IMR-90 (cell line): Measurements from ENCODE around the gene SEZ6L. TPM values are rescaled to one million over a fixed set of nuclear protein-coding genes. Genes with fewer than 3 reads are reported as not detected.

Experiments used
- ATAC-seq: fragments of 200-7000 bp; cut with Tn5 transposase; 2 replicates; pipeline ENCODE4 v1.9.1; 2020; ENCODE audit warnings: low read depth, mild to moderate bottlenecking, moderate library complexity
- BruUV-seq: library from RNA; stranded (reverse); fragments of 400-500 nt; replicated peaks from 2 replicates; lab custom pipeline; 2021; lab: Mats Ljungman, UMichigan
- CTCF ChIA-PET: fragments of 300-600 bp; formaldehyde crosslinking; extraction: SDS; loops from one replicate; lab custom pipeline; 2021; ENCODE audit warnings: antibody characterized with exemption; lab: Yijun Ruan, JAX
- POLR2A ChIA-PET: fragments of 300-600 bp; sonication (Branson Sonifier 250); formaldehyde crosslinking; loops from one replicate; lab custom pipeline; 2022; ENCODE audit warnings: antibody characterized with exemption; ENCODE audit not compliant: unreplicated experiment; lab: Charles Lee
- DNase-seq: peaks from one replicate; pipeline ENCODE4 v3.0.0; 2013
- H2AFZ ChIP-seq: replicated peaks from 2 replicates; pipeline ENCODE3; 2013; ENCODE audit warnings: low read length, mild to moderate bottlenecking; ENCODE audit not compliant: poor library complexity
- H2AK5ac ChIP-seq: 2 replicates; pipeline ENCODE4 v1.6.1; 2013; ENCODE audit warnings: low read depth, low read length, inconsistent platforms
- H2AK9ac ChIP-seq: replicated peaks from 2 replicates; pipeline ENCODE3; 2013; ENCODE audit warnings: mild to moderate bottlenecking, low read depth, low read length, moderate library complexity; ENCODE audit not compliant: poor library complexity
- H2BK120ac ChIP-seq: 2 replicates; pipeline ENCODE4 v1.6.1; 2013; ENCODE audit warnings: low read depth, low read length, inconsistent platforms
- H2BK15ac ChIP-seq: 3 replicates; pipeline ENCODE4 v1.6.1; 2013; ENCODE audit warnings: low read depth, low read length, inconsistent platforms
- H2BK20ac ChIP-seq: 2 replicates; pipeline ENCODE4 v1.6.1; 2013; ENCODE audit warnings: low read depth, mild to moderate bottlenecking, inconsistent platforms, low read length, moderate library complexity
- H2BK5ac ChIP-seq: 2 replicates; pipeline ENCODE4 v1.6.1; 2013; ENCODE audit warnings: mild to moderate bottlenecking, low read depth, low read length, inconsistent platforms; ENCODE audit not compliant: poor library complexity, severe bottlenecking
- H3K14ac ChIP-seq: replicated peaks from 2 replicates; pipeline ENCODE4 v1.6.1; 2013; ENCODE audit warnings: low read depth, low read length, inconsistent platforms
- H3K18ac ChIP-seq: 2 replicates; pipeline ENCODE4 v1.6.1; 2013; ENCODE audit warnings: low read depth, low read length, control low read depth
- H3K23ac ChIP-seq: 2 replicates; pipeline ENCODE4 v1.6.1; 2013; ENCODE audit warnings: low read depth, low read length, inconsistent platforms
- H3K27ac ChIP-seq: 2 replicates; pipeline ENCODE4 v1.5.1; 2013; ENCODE audit warnings: mild to moderate bottlenecking, control low read depth, low read length; ENCODE audit not compliant: insufficient read depth
- H3K27me3 ChIP-seq: 2 replicates; pipeline ENCODE4 v1.6.1; 2013; ENCODE audit warnings: low read length; ENCODE audit not compliant: control insufficient read depth, insufficient read depth
- H3K36me3 ChIP-seq: 2 replicates; pipeline ENCODE4 v1.6.1; 2013; ENCODE audit warnings: low read length, mixed read lengths; ENCODE audit not compliant: control insufficient read depth, insufficient read depth
- H3K4ac ChIP-seq: 2 replicates; pipeline ENCODE4 v1.6.1; 2013; ENCODE audit warnings: low read depth, low read length, inconsistent platforms
- H3K4me1 ChIP-seq: 2 replicates; pipeline ENCODE4 v1.6.1; 2013; ENCODE audit warnings: low read length, mixed read lengths; ENCODE audit not compliant: control insufficient read depth, insufficient read depth
- H3K4me2 ChIP-seq: 2 replicates; pipeline ENCODE4 v1.6.1; 2013; ENCODE audit warnings: low read depth, mild to moderate bottlenecking, control low read depth, low read length, moderate library complexity
- H3K4me3 ChIP-seq: 2 replicates; pipeline ENCODE4 v1.5.1; 2013; ENCODE audit warnings: low read depth, mild to moderate bottlenecking, control low read depth, low read length, moderate library complexity; ENCODE audit not compliant: insufficient read depth
- H3K56ac ChIP-seq: 2 replicates; pipeline ENCODE4 v1.6.1; 2013; ENCODE audit warnings: low read length, inconsistent platforms; ENCODE audit not compliant: insufficient read depth; ENCODE audit errors: extremely low read depth
- H3K79me1 ChIP-seq, 2 experiments: 2 replicates each; pipeline ENCODE4 v1.6.1; 2013; ENCODE audit warnings: low read length in 2 of 2, inconsistent platforms in 1 of 2, low read depth in 1 of 2
- H3K9ac ChIP-seq: 2 replicates; pipeline ENCODE4 v1.6.1; 2013; ENCODE audit warnings: low read depth, low read length, control low read depth
- H3K9me1 ChIP-seq: 2 replicates; pipeline ENCODE4 v1.6.1; 2013; ENCODE audit warnings: low read length, inconsistent platforms; ENCODE audit not compliant: insufficient read depth
- H3K9me3 ChIP-seq: 2 replicates; pipeline ENCODE4 v1.6.1; 2013; ENCODE audit warnings: low read length; ENCODE audit not compliant: control insufficient read depth, insufficient read depth
- H4K20me1 ChIP-seq: 2 replicates; pipeline ENCODE4 v1.6.1; 2013; ENCODE audit warnings: low read length, inconsistent platforms; ENCODE audit not compliant: insufficient read depth
- H4K5ac ChIP-seq: 2 replicates; pipeline ENCODE4 v1.6.1; 2013; ENCODE audit warnings: mild to moderate bottlenecking, low read depth, low read length, control low read depth
- H4K8ac ChIP-seq, 2 experiments: 2 replicates each; pipeline ENCODE4 v1.6.1; 2013; ENCODE audit warnings: low read depth in 2 of 2, low read length in 2 of 2, control low read depth in 1 of 2, inconsistent platforms in 1 of 2
- H4K91ac ChIP-seq: 2 replicates; pipeline ENCODE4 v1.6.1; 2013; ENCODE audit warnings: low read depth, low read length, inconsistent platforms; ENCODE audit not compliant: insufficient read depth
- MAFK ChIP-seq: IDR thresholded peaks from 2 replicates; pipeline ENCODE4 v1.6.1; 2012; ENCODE audit warnings: low read depth, low read length, improper control_type of control experiment
- SMC3 ChIP-seq: fragments of 150-350 bp; IDR thresholded peaks from 2 replicates; pipeline ENCODE4 v1.6.1; 2016; ENCODE audit warnings: low read depth, mild to moderate bottlenecking, antibody characterized with exemption, low read length, moderate library complexity
- WGBS, 2 experiments: methylation state at CpG; one replicate each; pipeline versions ENCODE4 v1.1.5 to v1.1.7; 2013; ENCODE audit warnings: missing lambda C conversion rate in 2 of 2; ENCODE audit not compliant: insufficient read length in 1 of 2; ENCODE audit errors: extremely low coverage in 2 of 2; 5-methylcytosine and 5-hydroxymethylcytosine counted together
- dilution Hi-C: fragments of 300-500 bp; cut with HindIII; formaldehyde crosslinking; loops from one replicate; pipeline ENCODE4 v1.14.3; 2018; ENCODE audit warnings: low sequenced_read_pairs; ENCODE audit not compliant: unreplicated experiment
- in situ Hi-C: fragments of 300-500 bp; cut with MboI; formaldehyde crosslinking; loops from 3 replicates; pipeline ENCODE4 v1.14.3; 2019; ENCODE audit warnings: low sequenced_read_pairs, inconsistent platforms, mixed read lengths
- intact Hi-C: fragments of 100-400 bp; cut with micrococcal nuclease; formaldehyde crosslinking; loops from 2 replicates; pipeline ENCODE4 v1.10.0; 2022
- polyA plus RNA-seq, 3 experiments: library from polyadenylated mRNA; depleted of rRNA; stranded (reverse); fragments of >200 nt; gene quantifications; 2 replicates each; pipeline ENCODE4 v1.2.3, GENCODE V29; 2012; ENCODE audit warnings: low replicate concordance in 1 of 3
- total RNA-seq: library from RNA; depleted of rRNA; stranded (reverse); fragments of >200 nt; gene quantifications from 2 replicates; pipeline ENCODE4 v1.2.3, GENCODE V29; 2012

The SEZ6L gene
- total and polyA plus RNA-seq, 2 of the 4 experiments (the other 2 are of a cell fraction): not detected

- no peak for DNase-seq
- Histone ChIP-seq H3K4ac (no peak overlapping the region), H3K9me1 (no peaks in the 10 kb centered on the region), H2BK120ac (no peak overlapping the region), H3K9me3 (peaks cover 2% of the 10 kb centered on the region; the same call in 1 of the 2 replicates), H3K27me3 (no peaks in the 10 kb centered on the region), H4K91ac (no peak overlapping the region), H2BK15ac (no peak overlapping the region), H3K4me1 (no peaks in the 10 kb centered on the region), H3K18ac (no peak overlapping the region), H3K4me2 (no peak overlapping the region), H2BK5ac (no peak overlapping the region), H3K4me3 (no peak overlapping the region), H4K8ac (no peak overlapping the region), H2AFZ (no peak overlapping the region), H4K20me1 (no peaks in the 10 kb centered on the region), H3K27ac (no peak overlapping the region), H2BK20ac (no peak overlapping the region), H3K56ac (no peak overlapping the region), H3K14ac (no peak overlapping the region), H2AK9ac (no peak overlapping the region), H3K23ac (no peak overlapping the region), H3K36me3 (no peaks in the 10 kb centered on the region), H4K5ac (no peak overlapping the region), H3K9ac (no peak overlapping the region), H2AK5ac (no peak overlapping the region), H3K79me1 (no peaks in the 10 kb centered on the region)
- no TSS peak for BruUV-seq
- in situ Hi-C loops (no loop called here), intact Hi-C loops (no loop called here), dilution Hi-C loops (no loop called here)
- TF ChIP-seq SMC3: no peak
- no peak for TF ChIP-seq MAFK
- 0% methylated on average over 2 of the region's 5 CpGs; no CpG with 5 or more reads in 1 of the 2 experiments for WGBS, 2 experiments
- no peak for ATAC-seq
- POLR2A ChIA-PET: no interaction called here
- CTCF ChIA-PET: no interaction called here
Measured at GRCh38 chr22:26225207-26225606, 55.9 kb downstream of the SEZ6L start.
